ENCODE results near the gene CD163L1.

Gene CD163L1

DNA sequence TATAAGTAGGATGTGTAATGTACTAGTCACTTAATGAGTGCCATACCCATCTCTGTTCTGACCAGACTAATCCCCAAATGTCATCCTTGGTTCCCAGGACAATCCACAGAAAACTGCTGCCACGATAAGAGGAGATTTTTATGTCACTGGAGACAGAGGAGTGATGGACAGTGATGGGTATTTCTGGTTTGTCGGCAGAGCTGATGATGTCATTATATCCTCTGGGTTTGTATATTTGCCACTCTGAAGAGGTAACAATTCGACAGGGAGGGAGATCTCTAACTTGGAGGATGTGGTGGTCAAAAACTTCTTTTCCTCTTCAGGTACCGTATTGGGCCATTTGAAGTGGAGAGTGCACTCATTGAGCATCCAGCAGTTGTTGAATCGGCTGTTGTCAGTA, 119.8 kb downstream of the CD163L1 start:
- DNase-seq (ENCODE audit: low read depth) = no peak

DNA sequence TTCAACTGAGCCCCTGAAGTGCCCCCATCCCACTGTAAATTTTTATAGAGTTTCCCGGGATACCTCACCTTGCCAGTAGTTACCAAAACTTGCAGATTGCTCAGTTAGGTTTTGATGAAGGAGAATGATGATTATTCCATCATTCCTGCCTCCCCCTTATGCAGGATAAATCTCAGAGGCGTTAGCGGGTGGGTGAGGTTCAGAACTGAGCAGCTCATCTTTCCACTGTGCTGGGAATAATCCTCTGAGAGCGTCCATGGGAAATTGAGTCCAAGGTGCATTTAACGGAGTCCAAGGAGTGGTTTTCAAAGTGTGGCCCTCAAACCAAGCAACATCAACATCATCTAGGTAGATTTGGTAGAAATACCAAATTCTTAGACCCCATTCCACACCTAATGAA, 121.4 kb downstream of the CD163L1 start:
- no peak for DNase-seq (ENCODE audit: low read depth)

DNA sequence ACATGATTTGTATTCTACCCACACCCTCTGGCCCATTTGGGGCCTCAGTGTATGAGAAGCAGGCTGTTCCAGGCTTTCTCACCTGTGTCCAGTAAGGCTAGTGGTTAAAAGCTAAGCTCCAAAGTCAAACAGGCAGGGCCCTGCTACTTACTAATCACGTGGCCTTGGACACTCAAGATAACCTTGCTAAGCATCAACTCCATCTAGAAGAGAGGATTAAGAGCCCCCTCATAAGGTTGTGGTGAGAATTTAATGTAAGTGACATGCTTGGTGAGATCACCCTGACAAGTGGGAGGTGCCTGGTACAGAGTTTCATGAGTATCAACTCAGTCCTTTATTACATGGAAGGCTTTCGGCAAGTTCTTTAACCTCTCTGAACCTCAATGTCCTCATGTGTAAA, 122.3 kb downstream of the CD163L1 start:
- no peak for DNase-seq (ENCODE audit: low read depth)

DNA sequence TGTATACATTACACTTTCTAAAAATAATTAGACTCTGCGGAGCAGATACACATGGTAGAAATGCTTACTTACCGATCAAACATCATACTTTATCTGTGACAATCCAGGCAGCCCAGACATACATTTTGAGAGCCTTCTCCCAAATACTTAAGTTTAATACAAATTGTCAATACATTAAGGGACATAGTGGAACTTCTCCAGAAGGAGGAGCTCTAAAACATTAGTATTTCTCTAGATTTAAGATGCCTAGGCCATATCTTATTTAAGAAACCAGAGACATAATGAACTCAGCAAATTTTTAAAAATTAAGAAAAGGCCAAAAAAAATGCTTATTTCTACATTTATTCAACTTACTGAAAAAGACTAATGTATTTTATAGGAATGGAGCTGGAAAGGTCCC, 124.0 kb downstream of the CD163L1 start:
- DNase-seq (ENCODE audit: low read depth) = no peak

DNA sequence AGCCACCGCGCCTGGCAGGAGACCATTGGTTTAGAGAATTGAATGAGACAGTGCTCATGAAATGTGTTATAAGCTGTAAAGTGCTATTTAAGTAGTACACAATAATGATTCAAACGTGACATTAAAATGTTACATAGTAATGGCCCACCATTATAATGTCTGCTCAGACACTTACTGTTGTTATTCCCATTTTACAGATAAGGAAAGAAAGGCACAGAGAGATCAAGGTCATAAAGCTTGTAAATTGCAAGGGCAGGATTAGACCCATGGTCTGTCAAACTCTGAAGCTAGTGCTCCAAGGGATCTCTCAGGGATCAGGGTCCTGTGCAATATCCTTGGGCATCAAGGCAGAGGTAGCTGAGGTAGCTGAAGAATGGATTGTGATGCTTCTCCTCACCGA, 133.9 kb downstream of the CD163L1 start:
- no peak for DNase-seq (ENCODE audit: low read depth)

Data from amniotic epithelial cell (primary cell).